Nephron progenitor cell (in vitro differentiated cells): ENCODE data around the gene FAM110C.

Source experiments
- DNase-seq: peaks from one replicate; pipeline ENCODE4 v3.0.0; 2021
- H3K27ac Mint-ChIP-seq: 2 replicates; pipeline ENCODE4 v1.8.0; 2021; ENCODE audit warnings: mild to moderate bottlenecking, moderate library complexity, mixed read lengths
- H3K27me3 Mint-ChIP-seq: 2 replicates; pipeline ENCODE4 v1.8.0; 2021; ENCODE audit warnings: mild to moderate bottlenecking, low read depth, mixed read lengths; ENCODE audit not compliant: poor library complexity
- H3K36me3 Mint-ChIP-seq: 2 replicates; pipeline ENCODE4 v1.8.0; 2021; ENCODE audit warnings: low read depth, mixed read lengths
- H3K4me1 Mint-ChIP-seq: 2 replicates; pipeline ENCODE4 v1.8.0; 2021; ENCODE audit warnings: mixed read lengths
- H3K4me3 Mint-ChIP-seq: 2 replicates; pipeline ENCODE4 v1.8.0; 2021; ENCODE audit warnings: mild to moderate bottlenecking, moderate library complexity, mixed read lengths
- H3K9me3 Mint-ChIP-seq: 2 replicates; pipeline ENCODE4 v1.8.0; 2021; ENCODE audit warnings: mild to moderate bottlenecking, moderate library complexity, mixed read lengths
- TF ChIP-seq, protein P1 (sequence below): fragments of 200-600 bp; sonication (generic); IDR thresholded peaks from 2 replicates; pipeline ENCODE4 v1.5.0; 2021; ENCODE audit warnings: antibody characterized with exemption

The FAM110C gene

DNA sequence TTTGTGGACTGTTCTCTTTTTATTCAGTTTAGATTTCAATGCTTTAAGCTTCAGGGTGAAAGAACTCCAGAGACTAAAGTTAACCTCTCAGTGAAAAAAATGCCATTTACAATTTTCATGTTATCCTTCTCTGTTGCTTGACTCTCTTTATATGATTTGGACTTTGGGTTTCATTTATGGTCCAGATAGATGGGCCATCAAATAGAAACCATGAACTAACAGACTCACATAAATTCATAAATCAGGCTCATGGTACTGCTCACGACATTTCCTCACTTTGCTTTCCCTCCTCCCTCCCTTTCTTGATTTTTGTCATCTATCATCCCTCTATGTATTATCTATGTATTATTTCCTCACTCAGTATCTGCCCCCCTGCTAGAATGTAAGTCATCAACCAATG, 10.0 kb downstream of the FAM110C start:
- H3K4me3 Mint-ChIP-seq, result no peak overlapping the region
- no peaks in the 10 kb centered on the region for H3K36me3 Mint-ChIP-seq
- H3K27ac Mint-ChIP-seq, result no peak overlapping the region
- H3K4me1 Mint-ChIP-seq, result no peaks in the 10 kb centered on the region
- H3K9me3 Mint-ChIP-seq, result no peaks in the 10 kb centered on the region
- TF ChIP-seq, protein P1, sequence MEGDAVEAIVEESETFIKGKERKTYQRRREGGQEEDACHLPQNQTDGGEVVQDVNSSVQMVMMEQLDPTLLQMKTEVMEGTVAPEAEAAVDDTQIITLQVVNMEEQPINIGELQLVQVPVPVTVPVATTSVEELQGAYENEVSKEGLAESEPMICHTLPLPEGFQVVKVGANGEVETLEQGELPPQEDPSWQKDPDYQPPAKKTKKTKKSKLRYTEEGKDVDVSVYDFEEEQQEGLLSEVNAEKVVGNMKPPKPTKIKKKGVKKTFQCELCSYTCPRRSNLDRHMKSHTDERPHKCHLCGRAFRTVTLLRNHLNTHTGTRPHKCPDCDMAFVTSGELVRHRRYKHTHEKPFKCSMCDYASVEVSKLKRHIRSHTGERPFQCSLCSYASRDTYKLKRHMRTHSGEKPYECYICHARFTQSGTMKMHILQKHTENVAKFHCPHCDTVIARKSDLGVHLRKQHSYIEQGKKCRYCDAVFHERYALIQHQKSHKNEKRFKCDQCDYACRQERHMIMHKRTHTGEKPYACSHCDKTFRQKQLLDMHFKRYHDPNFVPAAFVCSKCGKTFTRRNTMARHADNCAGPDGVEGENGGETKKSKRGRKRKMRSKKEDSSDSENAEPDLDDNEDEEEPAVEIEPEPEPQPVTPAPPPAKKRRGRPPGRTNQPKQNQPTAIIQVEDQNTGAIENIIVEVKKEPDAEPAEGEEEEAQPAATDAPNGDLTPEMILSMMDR, result no peak
- DNase-seq, result no peak
- H3K27me3 Mint-ChIP-seq, result peaks cover 6% of the 10 kb centered on the region

DNA sequence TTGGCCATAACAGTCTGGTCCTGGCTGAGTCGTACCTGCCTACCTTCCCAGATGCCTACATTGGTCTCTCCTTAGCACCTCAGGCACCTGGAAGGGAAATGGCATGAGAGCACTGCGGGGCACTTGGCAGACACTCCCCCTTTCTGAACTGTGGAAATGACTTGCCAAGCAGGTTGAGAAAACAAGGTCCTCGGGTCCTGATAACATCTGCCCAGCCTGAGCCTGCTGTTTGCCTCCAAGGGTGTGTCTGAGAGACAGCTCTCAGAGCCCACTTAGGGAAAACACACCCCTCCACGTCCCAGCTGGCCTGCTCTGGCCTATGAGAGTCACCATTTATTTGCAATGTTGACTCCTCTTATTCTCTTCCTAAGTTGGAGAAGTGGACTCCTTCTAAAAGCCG, 10.5 kb downstream of the FAM110C start:
- H3K27me3 Mint-ChIP-seq, result peaks cover 6% of the 10 kb centered on the region
- no peak overlapping the region for H3K4me3 Mint-ChIP-seq
- H3K27ac Mint-ChIP-seq, result no peak overlapping the region
- H3K36me3 Mint-ChIP-seq, result no peaks in the 10 kb centered on the region
- DNase-seq, result no peak
- H3K4me1 Mint-ChIP-seq, result no peaks in the 10 kb centered on the region
- TF ChIP-seq, protein P1, result no peak
- H3K9me3 Mint-ChIP-seq, result no peaks in the 10 kb centered on the region

DNA sequence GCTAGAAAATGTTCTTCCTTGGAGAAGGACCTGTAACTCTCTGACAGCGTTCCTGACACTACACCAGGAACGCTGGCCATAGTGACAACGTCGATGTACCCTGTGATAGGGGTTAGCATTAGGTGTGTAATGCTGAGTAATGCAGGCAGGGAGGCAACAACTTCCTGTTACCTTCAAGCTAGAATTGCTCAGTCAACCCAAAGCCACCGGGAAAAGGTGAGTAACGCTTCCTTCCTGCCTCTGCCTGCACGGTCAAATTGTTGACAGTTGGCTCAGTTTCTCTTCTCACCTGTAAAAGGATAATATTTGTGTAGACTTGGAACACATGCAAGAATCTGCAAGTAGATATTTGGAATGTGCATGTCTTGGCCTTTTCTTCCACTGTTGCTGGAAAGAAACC, 12.7 kb downstream of the FAM110C start:
- Mint-ChIP-seq H3K9me3 (no peaks in the 10 kb centered on the region), H3K4me1 (no peaks in the 10 kb centered on the region), H3K27me3 (peaks cover 16% of the 10 kb centered on the region), H3K4me3 (no peak overlapping the region), H3K36me3 (no peaks in the 10 kb centered on the region), H3K27ac (no peak overlapping the region)
- DNase-seq, result no peak
- TF ChIP-seq, protein P1, result no peak

DNA sequence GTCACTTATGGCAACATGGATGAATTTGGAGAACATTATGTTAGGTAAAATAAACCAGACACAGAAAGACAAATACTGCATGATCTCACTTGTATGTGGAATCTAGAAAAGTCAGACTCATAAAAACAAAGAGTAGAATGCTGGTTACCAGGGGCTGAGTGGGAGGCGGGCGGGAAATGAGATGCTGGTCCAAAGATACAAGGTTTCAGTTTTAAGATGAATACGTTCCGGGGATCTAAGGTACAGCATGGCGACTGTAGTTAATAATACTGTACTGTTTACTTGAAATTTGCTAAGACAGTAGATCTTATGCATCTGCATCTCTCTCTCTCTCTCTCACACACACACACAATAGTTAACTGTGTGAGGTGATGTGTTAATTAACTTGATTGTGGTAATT, 14.2 kb downstream of the FAM110C start:
- no peaks in the 10 kb centered on the region for H3K9me3 Mint-ChIP-seq
- peaks cover 16% of the 10 kb centered on the region for H3K27me3 Mint-ChIP-seq
- no peaks in the 10 kb centered on the region for H3K36me3 Mint-ChIP-seq
- peaks cover 8% of the 10 kb centered on the region for H3K4me1 Mint-ChIP-seq
- H3K4me3 Mint-ChIP-seq, result no peak overlapping the region
- H3K27ac Mint-ChIP-seq, result no peak overlapping the region
- no peak for DNase-seq
- TF ChIP-seq, protein P1, result no peak

DNA sequence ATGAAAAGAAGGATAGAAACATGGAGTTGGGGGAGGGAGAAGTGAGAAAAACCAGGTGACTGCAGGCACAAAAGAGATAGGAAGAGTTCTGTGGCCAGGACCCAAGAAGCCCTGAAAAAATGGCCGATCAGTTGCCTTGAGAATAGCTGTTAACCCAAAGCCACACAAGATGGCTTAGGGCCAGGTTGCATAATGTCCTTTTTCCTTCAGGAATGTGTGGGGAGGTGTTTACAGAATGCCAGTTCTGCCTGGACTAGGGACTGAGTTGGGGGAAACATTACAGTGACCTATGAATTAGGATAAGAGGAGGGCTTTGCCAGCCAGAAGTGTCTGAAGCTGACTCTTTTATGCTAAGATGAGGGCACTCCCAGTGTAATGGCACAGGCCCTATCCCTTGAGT, 17.1 kb downstream of the FAM110C start:
- DNase-seq, result no peak
- no peaks in the 10 kb centered on the region for H3K36me3 Mint-ChIP-seq
- TF ChIP-seq, protein P1, result no peak
- no peak overlapping the region for H3K4me3 Mint-ChIP-seq
- no peaks in the 10 kb centered on the region for H3K9me3 Mint-ChIP-seq
- H3K27me3 Mint-ChIP-seq, result peaks cover 24% of the 10 kb centered on the region
- H3K27ac Mint-ChIP-seq, result no peak overlapping the region
- peaks cover 12% of the 10 kb centered on the region for H3K4me1 Mint-ChIP-seq

DNA sequence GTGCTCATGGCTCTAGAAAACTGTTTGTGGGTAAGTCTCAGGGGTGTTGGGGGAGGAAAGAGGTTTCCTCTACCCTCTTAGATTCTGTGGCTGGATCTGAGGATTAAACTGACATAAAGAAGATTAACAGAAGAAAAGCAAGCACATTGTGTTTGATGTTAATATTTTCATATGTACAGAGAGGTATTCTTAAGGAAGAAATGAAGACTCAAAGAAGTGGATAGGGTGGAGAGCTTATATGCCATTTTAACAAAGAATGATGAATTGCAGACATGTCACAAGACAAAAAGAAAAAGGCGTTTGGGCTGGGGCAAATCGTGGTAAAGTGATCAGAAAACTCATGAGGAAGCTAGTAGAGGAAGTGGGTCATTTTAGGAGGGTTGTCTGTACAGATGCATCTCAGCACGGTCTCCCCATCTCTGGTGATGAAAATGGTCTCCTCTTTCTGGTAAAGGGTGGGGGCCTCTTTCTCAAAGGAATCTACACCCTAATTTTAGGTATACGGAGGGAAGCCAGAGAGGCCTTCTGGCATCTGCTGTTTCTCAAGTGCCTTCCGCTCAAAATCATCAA, 17.8 kb downstream of the FAM110C start:
- Mint-ChIP-seq H3K36me3 (no peaks in the 10 kb centered on the region), H3K27ac (no peak overlapping the region), H3K9me3 (no peaks in the 10 kb centered on the region), H3K4me1 (peaks cover 12% of the 10 kb centered on the region), H3K4me3 (no peak overlapping the region), H3K27me3 (peaks cover 29% of the 10 kb centered on the region)
- no peak for DNase-seq
- TF ChIP-seq, protein P1, result no peak
